Measurements from ENCODE around the gene PQBP1.
"Not testable (repeated sequence)": the region's sequence is repeated elsewhere in the genome, so short reads cannot be mapped to it uniquely, and the experiment has no call there.

Gene PQBP1

GRCh38 chrX:48897625-48898306 is at the start of gene PQBP1, which contains the start of gene TIMM17B:
Gene PQBP1 (plus strand): TSS chrX:48897930. CDS start chrX:48898510, 580 bp downstream.
Gene TIMM17B (minus strand): TSS chrX:48897768. CDS start chrX:48897749, 19 bp downstream.
- DNase-seq (ENCODE audit: low spot score): peak; percentile 77

GRCh38 chrX:48848847-48849246 is 48.9 kb upstream of the PQBP1 start:
- DNase-seq (ENCODE audit: low spot score): no peak

- DNase-seq (ENCODE audit: low spot score): no peak
Measured at GRCh38 chrX:48852857-48853256, 44.9 kb upstream of the PQBP1 start.

GRCh38 chrX:48853494-48853893 is 44.2 kb upstream of the PQBP1 start:
- not testable (repeated sequence) for DNase-seq (ENCODE audit: low spot score)

- DNase-seq (ENCODE audit: low spot score): not testable (repeated sequence)
Measured at GRCh38 chrX:48854121-48854804, 43.5 kb upstream of the PQBP1 start.

GRCh38 chrX:48854898-48855297 is 42.8 kb upstream of the PQBP1 start:
- DNase-seq (ENCODE audit: low spot score): no peak

- DNase-seq (ENCODE audit: low spot score): no peak
Measured at GRCh38 chrX:48864210-48864609, 33.5 kb upstream of the PQBP1 start.

GRCh38 chrX:48872017-48872416 is 25.7 kb upstream of the PQBP1 start:
- not testable (repeated sequence) for DNase-seq (ENCODE audit: low spot score)

GRCh38 chrX:48876944-48877343 is 20.8 kb upstream of the PQBP1 start:
- not testable (repeated sequence) for DNase-seq (ENCODE audit: low spot score)

- DNase-seq (ENCODE audit: low spot score): no peak
Measured at GRCh38 chrX:48883729-48884128, 14.0 kb upstream of the PQBP1 start.

- DNase-seq (ENCODE audit: low spot score): not testable (repeated sequence)
Measured at GRCh38 chrX:48886586-48886985, 11.1 kb upstream of the PQBP1 start.

GRCh38 chrX:48890296-48890925 is 7.3 kb upstream of the PQBP1 start:
- DNase-seq (ENCODE audit: low spot score): no peak

- peak; percentile 22 for DNase-seq (ENCODE audit: low spot score)
Measured at GRCh38 chrX:48890934-48891401, 6.8 kb upstream of the PQBP1 start.

- DNase-seq (ENCODE audit: low spot score): peak; percentile 64
Measured at GRCh38 chrX:48891402-48892288, 6.1 kb upstream of the PQBP1 start.

- DNase-seq (ENCODE audit: low spot score): no peak
Measured at GRCh38 chrX:48892896-48893295, 4.8 kb upstream of the PQBP1 start.

- no peak for DNase-seq (ENCODE audit: low spot score)
Measured at GRCh38 chrX:48893556-48894348, 4.0 kb upstream of the PQBP1 start.

GRCh38 chrX:48894891-48895290 is 2.8 kb upstream of the PQBP1 start:
- no peak for DNase-seq (ENCODE audit: low spot score)

GRCh38 chrX:48896611-48897011 is 1.1 kb upstream of the PQBP1 start:
- DNase-seq (ENCODE audit: low spot score): no peak

- DNase-seq (ENCODE audit: low spot score): peak; percentile 64
Measured at GRCh38 chrX:48897157-48897624, 539 bp upstream of the PQBP1 start.

GRCh38 chrX:48899078-48899410 is 1.3 kb downstream of the PQBP1 start:
- no peak for DNase-seq (ENCODE audit: low spot score)

- no peak for DNase-seq (ENCODE audit: low spot score)
Measured at GRCh38 chrX:48901069-48901468, 3.3 kb downstream of the PQBP1 start.

All from iPS-NIHi11 (cell line).